GM12878 (cell line): ENCODE results near the gene GPX7. TPM values are rescaled to one million over a fixed set of nuclear protein-coding genes. Genes with fewer than 3 reads are reported as not detected.

Source experiments
- ATAC-seq: fragments of 200-7000 bp; cut with Tn5 transposase; 3 replicates; pipeline ENCODE4 v1.9.1; 2020; ENCODE audit warnings: mild to moderate bottlenecking, moderate library complexity
- BruUV-seq: library from RNA; stranded (reverse); fragments of 400-500 nt; replicated peaks from 2 replicates; lab custom pipeline; 2021; lab: Mats Ljungman, UMichigan
- CTCF ChIA-PET: fragments of 300-600 bp; sonication (Branson Sonifier 250); formaldehyde crosslinking; extraction: SDS; loops from one replicate; lab custom pipeline; 2021; ENCODE audit warnings: inconsistent platforms; lab: Yijun Ruan, JAX
- POLR2A ChIA-PET: fragments of 350-600 bp; formaldehyde crosslinking; extraction: SDS; loops from one replicate; lab custom pipeline; 2021; ENCODE audit warnings: inconsistent platforms; lab: Charles Lee
- RAD21 ChIA-PET: fragments of 300-600 bp; sonication (Branson Sonifier 250); formaldehyde crosslinking; loops from one replicate; lab custom pipeline; 2023; ENCODE audit warnings: antibody characterized with exemption; ENCODE audit not compliant: unreplicated experiment; lab: Charles Lee
- SMC1A ChIA-PET: fragments of 300-600 bp; sonication (Branson Sonifier 250); formaldehyde crosslinking; loops from one replicate; lab custom pipeline; 2023; ENCODE audit not compliant: unreplicated experiment, uncharacterized antibody; lab: Charles Lee
- DNase-seq: peaks from one replicate; pipeline ENCODE4 v3.0.0-alpha.2; 2011; ENCODE audit warnings: low read depth, low spot score
- FAIRE-seq: peaks from 3 replicates; lab custom pipeline; 2011; peaks lifted over from hg19 to GRCh38; lab: Jason Lieb, UNC
- H2AFZ ChIP-seq: 2 replicates; pipeline ENCODE4 v1.6.0; 2011; ENCODE audit warnings: low read depth, low read length, control low read depth; ENCODE audit not compliant: control insufficient read depth
- H3K27ac ChIP-seq: 2 replicates; pipeline ENCODE4 v1.5.1; 2011; ENCODE audit warnings: control low read depth; ENCODE audit not compliant: control insufficient read depth, insufficient read depth
- H3K27me3 ChIP-seq, 2 experiments: replicated peaks in 1 of 2; 2 replicates each; pipeline versions ENCODE4 v1.6.0 to v1.6.1; 2011; ENCODE audit warnings: low read length in 1 of 2; ENCODE audit not compliant: control insufficient read depth in 2 of 2, insufficient read depth in 2 of 2
- H3K36me3 ChIP-seq, 2 experiments: 2 replicates each; pipeline ENCODE4 v1.5.1; 2011; ENCODE audit warnings: low read length in 1 of 2; ENCODE audit not compliant: control insufficient read depth in 2 of 2, insufficient read depth in 2 of 2
- H3K4me1 ChIP-seq: 2 replicates; pipeline ENCODE4 v1.6.1; 2011; ENCODE audit warnings: mild to moderate bottlenecking, low read length, moderate library complexity, mixed read lengths; ENCODE audit not compliant: control insufficient read depth, insufficient read depth
- H3K4me2 ChIP-seq: 2 replicates; pipeline ENCODE4 v1.6.0; 2011; ENCODE audit warnings: control low read depth; ENCODE audit not compliant: control insufficient read depth, insufficient read depth
- H3K4me3 ChIP-seq: fragments of 200-600 bp; sonication (generic); 2 replicates; pipeline ENCODE4 v1.5.1; 2016
- H3K79me2 ChIP-seq: 2 replicates; pipeline ENCODE4 v1.6.0; 2011; ENCODE audit warnings: low read length; ENCODE audit not compliant: control insufficient read depth, insufficient read depth
- H3K9ac ChIP-seq: 2 replicates; pipeline ENCODE4 v1.8.0; 2011; ENCODE audit warnings: low read length, control low read depth, mixed read lengths; ENCODE audit not compliant: control insufficient read depth, insufficient read depth
- H3K9me3 ChIP-seq: replicated peaks from 3 replicates; pipeline ENCODE4 v1.5.1; 2011; ENCODE audit warnings: mild to moderate bottlenecking, low read length; ENCODE audit not compliant: control insufficient read depth, insufficient read depth
- H4K20me1 ChIP-seq: 2 replicates; pipeline ENCODE4 v1.6.0; 2011; ENCODE audit not compliant: control insufficient read depth, insufficient read depth
- CTCF ChIP-seq, 3 experiments: IDR thresholded peaks in 2 of 3; conservative IDR thresholded peaks in 1 of 3; 2 replicates each; pipeline ENCODE4 v1.5.1; 2011; ENCODE audit warnings: low read depth in 3 of 3, low read length in 3 of 3, mild to moderate bottlenecking in 3 of 3, control low read depth in 2 of 3, moderate library complexity in 2 of 3, inconsistent platforms in 1 of 3, mixed read lengths in 1 of 3; ENCODE audit not compliant: control insufficient read depth in 2 of 3, insufficient read depth in 1 of 3; ENCODE audit errors: extremely low read depth in 1 of 3
- GABPA ChIP-seq: IDR thresholded peaks from 2 replicates; pipeline ENCODE4 v1.6.1; 2014; ENCODE audit warnings: antibody characterized with exemption, low read depth, mild to moderate bottlenecking, inconsistent platforms
- IKZF1 ChIP-seq: fragments of 450-650 bp; conservative IDR thresholded peaks from 2 replicates; pipeline ENCODE4 v1.6.1; 2017; ENCODE audit warnings: antibody characterized with exemption, mild to moderate bottlenecking
- IRF3 ChIP-seq: fragments of 450-650 bp; IDR thresholded peaks from 2 replicates; pipeline ENCODE4 v1.6.1; 2014; ENCODE audit warnings: mild to moderate bottlenecking
- LARP7 ChIP-seq: fragments of 450-650 bp; IDR thresholded peaks from 2 replicates; pipeline ENCODE4 v1.6.1; 2017; ENCODE audit warnings: mild to moderate bottlenecking
- MLLT1 ChIP-seq: fragments of 450-650 bp; IDR thresholded peaks from 2 replicates; pipeline ENCODE4 v1.6.1; 2016; ENCODE audit warnings: mild to moderate bottlenecking
- NR2F1 ChIP-seq: fragments of 450-650 bp; conservative IDR thresholded peaks from 2 replicates; pipeline ENCODE4 v1.6.1; 2017; ENCODE audit warnings: mild to moderate bottlenecking
- PML ChIP-seq: IDR thresholded peaks from 2 replicates; pipeline ENCODE4 v1.6.1; 2012; ENCODE audit warnings: low read length, inconsistent platforms
- RAD21 ChIP-seq: IDR thresholded peaks from 2 replicates; pipeline ENCODE4 v1.6.1; 2011; ENCODE audit warnings: mild to moderate bottlenecking, low read depth, low read length, moderate library complexity; ENCODE audit not compliant: insufficient read depth
- USF2 ChIP-seq: IDR thresholded peaks from 2 replicates; pipeline ENCODE4 v1.6.1; 2011; ENCODE audit warnings: low read depth, low read length, improper control_type of control experiment, borderline replicate concordance
- ZNF207 ChIP-seq: fragments of 450-650 bp; IDR thresholded peaks from 2 replicates; pipeline ENCODE4 v1.6.1; 2014; ENCODE audit warnings: antibody characterized with exemption, mild to moderate bottlenecking, borderline replicate concordance
- ZNF217 ChIP-seq: fragments of 450-650 bp; IDR thresholded peaks from 2 replicates; pipeline ENCODE4 v1.6.1; 2017; ENCODE audit warnings: antibody characterized with exemption, mild to moderate bottlenecking
- ZNF24 ChIP-seq: fragments of 450-650 bp; IDR thresholded peaks from 2 replicates; pipeline ENCODE4 v1.6.1; 2017; ENCODE audit warnings: antibody characterized with exemption, mild to moderate bottlenecking
- WGBS: methylation state at CpG from one replicate; pipeline ENCODE4 v1.1.6; 2016; ENCODE audit warnings: low lambda C conversion rate; ENCODE audit not compliant: insufficient replicate concordance, insufficient coverage; ENCODE audit errors: missing lambda C conversion rate; 5-methylcytosine and 5-hydroxymethylcytosine counted together
- in situ Hi-C: fragments of 300-500 bp; cut with MboI; formaldehyde crosslinking; loops from 9 replicates; pipeline ENCODE4 v1.14.3; 2018; ENCODE audit warnings: mixed read lengths
- intact Hi-C: fragments of 100-400 bp; cut with micrococcal nuclease; formaldehyde crosslinking; loops from one replicate; pipeline ENCODE4 v1.14.2; 2022; ENCODE audit not compliant: unreplicated experiment
- polyA plus RNA-seq, 11 experiments: library from polyadenylated mRNA; depleted of rRNA in 4 of 11; unstranded in 6 of 11; stranded (reverse) in 5 of 11; fragments of >200 nt; fragmentation: Nextera tagmentation in 4 of 11; fragmentation: Illumina TruSeq in 1 of 11; extraction: Ambion mirVana in 4 of 11; extraction: Trizol in 1 of 11; gene quantifications; 1 replicate in 1 of 11; 2 replicates in 10 of 11; pipeline versions ENCODE4 v1.2.1 to v1.2.3, GENCODE V29; 2011 to 2016; ENCODE audit warnings: inconsistent platforms in 2 of 11, missing spikeins in 2 of 11, low read depth in 1 of 11
- total RNA-seq, 4 experiments: library from RNA; depleted of rRNA in 3 of 4; stranded (reverse); fragments of >200 nt in 3 of 4; fragmentation: Illumina TruSeq in 1 of 4; extraction: Trizol in 1 of 4; gene quantifications; 2 replicates each; pipeline versions ENCODE4 v1.2.1 to v1.2.3, GENCODE V29; 2013 to 2021

GPX7 gene
- total and polyA plus RNA-seq, 10 of the 15 experiments (the other 5 are each of a cell fraction or from before 2014, with no cell fraction given) = 1.9 to 4.2 (median 2.5) TPM; not detected in 1

GRCh38 chr1:52552505-52553361 lies 49.4 kb upstream of the GPX7 start, which contains the start of gene TUT4:
TSS of gene TUT4 (minus strand) at chr1:52553092. CDS start at chr1:52526280, 26,812 bp downstream.
- Histone ChIP-seq H3K27ac (peak within 1 kb of the TSS; percentile 86), H3K9me3 (no peaks in the 10 kb centered on the region; the same call in 2 of the 3 replicates), H3K79me2 (peaks cover 37% of the 10 kb centered on the region), H3K4me2 (peak within 1 kb of the TSS; percentile 96), H2AFZ (peak within 1 kb of the TSS; percentile 94), H3K9ac (peak within 1 kb of the TSS; percentile 90), H3K4me3 (peak within 1 kb of the TSS; percentile 81), H4K20me1 (no peaks in the 10 kb centered on the region), H3K4me1 (peaks cover 4% of the 10 kb centered on the region), H3K27me3 (0 out of 4 replicates have a peak, but pooled peaks cover 0 to 6% of the 10 kb centered on the region in 2 experiments), H3K36me3 (no peaks in the 10 kb centered on the region)
- ChIA-PET SMC1A (interaction anchor here (0.7 to 1.4 kb wide), 6 partner anchors 22 to 133 kb away, joined by 3 to 4 read pairs (median 3); no protein-coding TSS in a partner anchor), CTCF (interaction anchor here (0.7 to 1.9 kb wide), 3 partner anchors 15 to 133 kb away, joined by 3 to 6 read pairs (median 3); no protein-coding TSS in a partner anchor), POLR2A (interaction anchor here (0.6 to 1.5 kb wide), 11 partner anchors 9 to 1036 kb away, joined by 3 to 6 read pairs (median 4); no protein-coding TSS in a partner anchor), RAD21 (interaction anchor here (0.6 to 2.1 kb wide), 18 partner anchors 15 to 375 kb away, joined by 3 to 19 read pairs (median 4); partner anchors contain the start of genes ORC1 and PRPF38A)
- in situ Hi-C loops = no loop called here
- under 1% methylated on average over 45 of the region's 68 CpGs for WGBS
- intact Hi-C loops = loop anchor here (10.0 kb wide), 1 partner anchor 132 kb away; no protein-coding TSS in a partner anchor
- ATAC-seq (peak; percentile 78), FAIRE-seq (no peak), DNase-seq (no peak)
- BruUV-seq = no TSS peak
- no peak for TF ChIP-seq ZNF217
- TF ChIP-seq IKZF1 = peak; percentile 64
- 0 out of 2 replicates have a peak, but pooled peaks have one; percentile 2 for TF ChIP-seq MLLT1
- TF ChIP-seq PML = peak; percentile 42; the same call in 1 of the 2 replicates
- TF ChIP-seq ZNF24 = no peak; the same call in 1 of the 2 replicates
- TF ChIP-seq NR2F1 = 0 out of 2 replicates have a peak, but pooled peaks have one; percentile 56
- TF ChIP-seq GABPA = no peak
- TF ChIP-seq LARP7 = peak; percentile 89
- TF ChIP-seq IRF3 = no peak
- TF ChIP-seq USF2 = no peak
- TF ChIP-seq ZNF207 = 0 out of 2 replicates have a peak, but pooled peaks have one; percentile 32
- peak; percentile 30; the same call in 1 of the 2 replicates for TF ChIP-seq RAD21
- peak in 1 of 3 experiments; percentile 8; a peak in 2 of 6 replicates for TF ChIP-seq CTCF (IDR thresholded peaks at IDR 0.05 in 2 of 3, conservative IDR thresholded peaks at IDR 0.05 in 1 of 3; ENCODE audit: control insufficient read depth in 2 of 3, extremely low read depth in 1 of 3, insufficient read depth in 1 of 3, low read depth in 3 of 3, low read length in 3 of 3)
